Gastroesophageal sphincter (tissue), 4 donors: Measurements from ENCODE around the gene SYT15. TPM values are rescaled to one million over a fixed set of nuclear protein-coding genes. Genes with fewer than 3 reads are reported as not detected.

ENCODE experiments used
- ATAC-seq: fragments of 150-250 bp; one replicate; pipeline ENCODE4 v1.9.1; 2016; ENCODE audit warnings: mild to moderate bottlenecking, moderate library complexity
- H3K27ac ChIP-seq, 4 donors: fragments of 200-600 bp; sonication (generic) in 3 of 4; 1 replicate in 3 of 4; 2 replicates in 1 of 4; pipeline ENCODE4 v1.5.1; 2016 to 2019
- H3K27me3 ChIP-seq: fragments of 200-600 bp; sonication (generic); one replicate; pipeline ENCODE4 v1.5.1; 2019
- H3K36me3 ChIP-seq, 2 donors: fragments of 200-600 bp; sonication (generic); one replicate each; pipeline ENCODE4 v1.5.1; 2019; ENCODE audit warnings: control low read depth in 1 of 2
- H3K4me1 ChIP-seq, 3 donors: fragments of 200-600 bp; sonication (generic); 1 replicate in 2 of 3; 2 replicates in 1 of 3; pipeline ENCODE4 v1.5.1; 2016 to 2019; ENCODE audit warnings: control low read depth in 2 of 3
- H3K4me3 ChIP-seq, 2 donors: fragments of 200-600 bp; sonication (generic); one replicate each; pipeline ENCODE4 v1.5.1; 2019; ENCODE audit warnings: mild to moderate bottlenecking in 1 of 2, moderate library complexity in 1 of 2
- H3K9me3 ChIP-seq, 3 donors: fragments of 200-600 bp; sonication (generic); one replicate each; pipeline ENCODE4 v1.5.1; 2017 to 2019; ENCODE audit warnings: control low read depth in 2 of 3
- CTCF ChIP-seq, 4 experiments: fragments of 200-600 bp in 2 of 4; fragments of 450-650 bp in 2 of 4; sonication (generic) in 1 of 4; IDR thresholded peaks; one replicate each; pipeline ENCODE4 v1.5.1; 2017 to 2019; ENCODE audit warnings: antibody characterized with exemption in 4 of 4, mild to moderate bottlenecking in 2 of 4, moderate library complexity in 2 of 4
- EP300 ChIP-seq: sonication (generic); formaldehyde crosslinking; IDR thresholded peaks from one replicate; pipeline ENCODE4 v1.6.1; 2017; ENCODE audit warnings: antibody characterized with exemption, mild to moderate bottlenecking
- POLR2A ChIP-seq, 2 donors: fragments of 450-650 bp; IDR thresholded peaks; one replicate each; pipeline ENCODE4 v1.6.1; 2017; ENCODE audit warnings: antibody characterized with exemption in 2 of 2, mild to moderate bottlenecking in 2 of 2, moderate library complexity in 1 of 2
- POLR2AphosphoS5 ChIP-seq: sonication (generic); formaldehyde crosslinking; IDR thresholded peaks from one replicate; pipeline ENCODE4 v1.6.1; 2017; ENCODE audit warnings: antibody characterized with exemption
- WGBS, 2 donors: methylation state at CpG; one replicate each; pipeline ENCODE4 v1.1.5; 2018; ENCODE audit warnings: low coverage in 1 of 2; 5-methylcytosine and 5-hydroxymethylcytosine counted together
- total RNA-seq, 4 donors: library from RNA; depleted of rRNA; stranded (reverse); fragments of >200 nt; gene quantifications; one replicate each; pipeline ENCODE4 v1.1.0, GENCODE V29; 2016

SYT15 gene
- total RNA-seq, 4 donors from 2014 or later: 1.9 to 11.2 (median 7.4) TPM

- Histone ChIP-seq H3K36me3 (no peaks in the 10 kb centered on the region), H3K27me3 (peaks cover 11% of the 10 kb centered on the region), H3K27ac (no peak overlapping the region), H3K4me1 (peaks cover 0 to 37% (median 5%) of the 10 kb centered on the region in 3 donors), H3K4me3 (no peak overlapping the region), H3K9me3 (no peaks in the 10 kb centered on the region)
- 92% methylated on average over 5 of the region's 5 CpGs; no CpG with 5 or more reads in 1 of the 2 donors for WGBS, 2 donors
- no peak for ATAC-seq
- TF ChIP-seq POLR2AphosphoS5 (no peak), CTCF (IDR thresholded peaks at IDR 0.05) (no peak), EP300 (no peak), POLR2A (IDR thresholded peaks at IDR 0.05) (no peak)
These were observed 42.1 kb upstream of the SYT15 start for GRCh38 chr10:46536781-46537180.

- H3K27me3 ChIP-seq: peaks cover 11% of the 10 kb centered on the region
- 76 to 95% methylated on average over 2 to 5 of the region's 5 CpGs for WGBS, 2 donors
- no peaks in the 10 kb centered on the region for H3K36me3 ChIP-seq
- H3K4me3 ChIP-seq: no peak overlapping the region
- TF ChIP-seq CTCF (IDR thresholded peaks at IDR 0.05) (no peak), POLR2A (IDR thresholded peaks at IDR 0.05) (no peak), POLR2AphosphoS5 (no peak), EP300 (no peak)
- peaks cover 0 to 38% (median 5%) of the 10 kb centered on the region in 3 donors for H3K4me1 ChIP-seq
- H3K9me3 ChIP-seq: no peaks in the 10 kb centered on the region
- no peak for ATAC-seq
- H3K27ac ChIP-seq: no peak overlapping the region
These were observed 41.6 kb upstream of the SYT15 start for GRCh38 chr10:46537309-46537708.

- WGBS, 2 donors: 95 to 96% methylated on average over 5 of the region's 5 CpGs
- no peak overlapping the region for H3K27ac ChIP-seq
These were observed 40.8 kb upstream of the SYT15 start for GRCh38 chr10:46538155-46538554.

GRCh38 chr10:46538717-46539426, 40.1 kb upstream of the SYT15 start:
- Histone ChIP-seq H3K27me3 (peaks cover 11% of the 10 kb centered on the region), H3K4me1 (peaks cover 0 to 38% (median 5%) of the 10 kb centered on the region in 3 donors), H3K36me3 (no peaks in the 10 kb centered on the region), H3K27ac (peak overlapping the region in 2 of 4 donors; percentile 4 to 62), H3K4me3 (no peak overlapping the region), H3K9me3 (no peaks in the 10 kb centered on the region)
- no peak for ATAC-seq
- no peak for TF ChIP-seq POLR2AphosphoS5
- no peak for TF ChIP-seq CTCF (IDR thresholded peaks at IDR 0.05)
- TF ChIP-seq EP300: no peak
- TF ChIP-seq POLR2A (IDR thresholded peaks at IDR 0.05): no peak
- WGBS, 2 donors: 54 to 58% methylated on average over 3 of the region's 3 CpGs

More at GRCh38 chr10:46538155-46538554, 40.8 kb upstream of the SYT15 start:
- Histone ChIP-seq H3K4me3 (no peak overlapping the region), H3K36me3 (no peaks in the 10 kb centered on the region), H3K9me3 (no peaks in the 10 kb centered on the region), H3K4me1 (peaks cover 0 to 38% (median 5%) of the 10 kb centered on the region in 3 donors), H3K27me3 (peaks cover 11% of the 10 kb centered on the region)
- TF ChIP-seq POLR2A (IDR thresholded peaks at IDR 0.05) (no peak), EP300 (no peak)
- ATAC-seq: no peak

- Histone ChIP-seq H3K27me3 (peaks cover 11% of the 10 kb centered on the region), H3K36me3 (no peaks in the 10 kb centered on the region), H3K9me3 (no peaks in the 10 kb centered on the region), H3K4me3 (no peak overlapping the region), H3K4me1 (peaks cover 0 to 39% (median 5%) of the 10 kb centered on the region in 3 donors), H3K27ac (peak overlapping the region; percentile 19 to 70 (median 60))
- no peak for TF ChIP-seq EP300
- no peak for TF ChIP-seq POLR2A (IDR thresholded peaks at IDR 0.05)
- no peak for TF ChIP-seq CTCF (IDR thresholded peaks at IDR 0.05)
- TF ChIP-seq POLR2AphosphoS5: no peak
- peak; percentile 44 for ATAC-seq
- WGBS, 2 donors: 54 to 61% methylated on average over 14 of the region's 14 CpGs
These were observed 39.1 kb upstream of the SYT15 start for GRCh38 chr10:46539596-46540411.
